Fibroblast of pulmonary artery (primary cell): ENCODE results near the gene COL18A1.

Source experiments
- DNase-seq: peaks from one replicate; pipeline ENCODE4 v3.0.0-alpha.2; 2010; ENCODE audit warnings: low read depth
- H3K4me3 ChIP-seq: replicated peaks from 2 replicates; pipeline ENCODE4 v1.5.1; 2011; ENCODE audit warnings: low read depth, mild to moderate bottlenecking, control low read depth, low read length, moderate library complexity
- CTCF ChIP-seq: IDR thresholded peaks from 2 replicates; pipeline ENCODE4 v1.5.1; 2011; ENCODE audit warnings: mild to moderate bottlenecking, control low read depth, low read length, inconsistent platforms; ENCODE audit errors: missing control alignments

Gene COL18A1

GRCh38 chr21:45416620-45417019 lies 11.7 kb downstream of the COL18A1 start:
- no peak overlapping the region for H3K4me3 ChIP-seq
- TF ChIP-seq CTCF, result no peak
- DNase-seq, result no peak

GRCh38 chr21:45417256-45417950 lies 12.4 kb downstream of the COL18A1 start:
- no peak for DNase-seq
- TF ChIP-seq CTCF, result no peak
- H3K4me3 ChIP-seq, result no peak overlapping the region

- DNase-seq, result no peak
- H3K4me3 ChIP-seq, result no peak overlapping the region
- TF ChIP-seq CTCF, result no peak
These were observed 13.0 kb downstream of the COL18A1 start for GRCh38 chr21:45417951-45418300.

- no peak for DNase-seq
- H3K4me3 ChIP-seq, result no peak overlapping the region
- no peak for TF ChIP-seq CTCF
These were observed 13.5 kb downstream of the COL18A1 start for GRCh38 chr21:45418301-45419071.

- DNase-seq, result no peak
- no peak overlapping the region for H3K4me3 ChIP-seq
These were observed 14.2 kb downstream of the COL18A1 start for GRCh38 chr21:45419162-45419561.

More at GRCh38 chr21:45419162-45419561, 14.2 kb downstream of the COL18A1 start:
- TF ChIP-seq CTCF, result no peak
